ENCODE data around the gene SNX25.
"Not testable (repeated sequence)": the region's sequence is repeated elsewhere in the genome, so short reads cannot be mapped to it uniquely, and the experiment has no call there.

The SNX25 gene

GRCh38 chr4:185307136-185307950, 97.9 kb downstream of the SNX25 start:
- no peak for DNase-seq (ENCODE audit: low read depth)

- no peak for DNase-seq (ENCODE audit: low read depth)
These were observed 100.4 kb downstream of the SNX25 start for GRCh38 chr4:185309770-185310169.

- DNase-seq (ENCODE audit: low read depth): no peak
These were observed 101.9 kb downstream of the SNX25 start for GRCh38 chr4:185311113-185311888.

DNA sequence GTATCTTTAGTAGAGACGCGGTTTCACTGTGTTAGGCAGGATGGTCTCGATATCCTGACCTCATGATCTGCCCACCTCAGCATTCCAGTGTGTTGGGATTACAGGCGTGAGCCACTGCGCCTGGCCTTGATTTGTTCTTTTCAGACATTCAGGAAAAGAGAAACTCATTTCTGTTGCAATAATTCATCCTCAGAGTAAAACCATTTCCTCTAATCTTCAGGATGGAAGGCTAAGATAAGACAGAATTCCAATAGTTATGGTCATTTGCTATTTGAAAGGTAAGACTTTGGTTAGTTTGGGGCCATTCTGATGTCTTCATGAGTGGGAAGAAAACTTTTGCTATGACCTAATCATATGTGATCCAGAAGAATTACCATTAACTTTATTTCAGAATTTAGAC, 103.3 kb downstream of the SNX25 start:
- DNase-seq (ENCODE audit: low read depth): no peak

DNA sequence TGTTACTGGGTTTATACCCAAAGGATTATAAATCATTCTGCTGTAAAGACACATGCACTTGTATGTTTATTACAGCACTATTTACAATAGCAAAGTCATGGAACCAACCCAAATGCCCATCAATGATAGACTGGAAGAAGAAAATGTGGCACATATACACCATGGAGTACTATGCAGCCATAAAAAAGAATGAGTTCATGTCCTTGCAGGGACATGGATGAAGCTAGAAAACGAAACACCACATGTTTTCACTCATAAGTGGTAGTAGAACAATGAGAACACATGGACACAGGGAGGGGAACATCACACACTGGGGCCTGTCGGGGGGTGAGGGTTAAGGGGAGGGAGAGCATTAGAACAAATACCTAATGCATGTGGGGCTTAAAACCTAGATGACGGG, 108.1 kb downstream of the SNX25 start:
- DNase-seq (ENCODE audit: low read depth): not testable (repeated sequence)

- DNase-seq (ENCODE audit: low read depth): no peak
These were observed 108.5 kb downstream of the SNX25 start for GRCh38 chr4:185317880-185318279.

GRCh38 chr4:185318679-185319078, 109.3 kb downstream of the SNX25 start:
- no peak for DNase-seq (ENCODE audit: low read depth)

- DNase-seq (ENCODE audit: low read depth): no peak
These were observed 113.4 kb downstream of the SNX25 start for GRCh38 chr4:185322803-185323202.

GRCh38 chr4:185323606-185324005, 114.2 kb downstream of the SNX25 start:
- DNase-seq (ENCODE audit: low read depth): no peak

GRCh38 chr4:185324361-185324760, 115.0 kb downstream of the SNX25 start:
- not testable (repeated sequence) for DNase-seq (ENCODE audit: low read depth)

DNA sequence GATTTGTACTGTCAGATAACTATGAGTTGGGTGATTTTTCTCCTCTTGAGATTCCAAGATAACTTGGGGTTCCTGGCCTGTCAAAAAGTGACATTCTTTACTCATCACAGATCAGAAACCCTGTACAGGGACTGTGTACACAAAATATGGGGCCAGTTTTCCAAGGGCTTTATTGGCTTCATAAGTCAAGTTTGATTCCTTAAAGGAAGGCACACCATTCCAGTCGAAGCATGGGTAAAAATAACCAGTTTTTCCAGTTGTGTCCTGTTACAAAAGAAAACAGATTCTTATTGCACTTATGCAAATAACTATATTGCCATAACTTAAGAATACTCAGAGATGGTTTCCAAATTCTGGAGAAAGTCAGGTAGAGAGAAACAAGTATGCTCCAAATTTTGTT, 116.3 kb downstream of the SNX25 start:
- DNase-seq (ENCODE audit: low read depth): not testable (repeated sequence)

DNA sequence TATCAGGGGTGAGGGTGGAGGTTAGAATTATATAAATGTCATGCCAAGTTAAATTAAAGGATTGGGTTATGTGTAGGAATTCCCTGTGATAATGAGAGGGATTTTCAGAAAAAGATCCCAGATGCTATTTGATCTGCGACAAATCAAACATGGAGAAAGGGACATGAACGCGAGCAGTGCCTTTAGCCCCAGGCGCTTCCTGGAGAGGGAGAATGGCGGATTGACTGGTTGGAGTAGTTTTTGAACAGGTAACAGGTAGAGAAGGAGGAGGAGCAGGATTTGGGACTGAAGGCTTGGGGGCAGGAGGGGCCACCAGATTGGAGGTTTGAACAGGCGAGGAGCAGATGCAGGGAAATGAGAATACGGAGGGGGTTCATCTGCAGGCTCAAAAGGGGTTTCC, 119.2 kb downstream of the SNX25 start:
- no peak for DNase-seq (ENCODE audit: low read depth)

GRCh38 chr4:185329879-185330510, 120.6 kb downstream of the SNX25 start:
- DNase-seq (ENCODE audit: low read depth): not testable (repeated sequence)

- no peak for DNase-seq (ENCODE audit: low read depth)
These were observed 123.4 kb downstream of the SNX25 start for GRCh38 chr4:185332575-185333464.

GRCh38 chr4:185334326-185334725, 124.9 kb downstream of the SNX25 start:
- no peak for DNase-seq (ENCODE audit: low read depth)

DNA sequence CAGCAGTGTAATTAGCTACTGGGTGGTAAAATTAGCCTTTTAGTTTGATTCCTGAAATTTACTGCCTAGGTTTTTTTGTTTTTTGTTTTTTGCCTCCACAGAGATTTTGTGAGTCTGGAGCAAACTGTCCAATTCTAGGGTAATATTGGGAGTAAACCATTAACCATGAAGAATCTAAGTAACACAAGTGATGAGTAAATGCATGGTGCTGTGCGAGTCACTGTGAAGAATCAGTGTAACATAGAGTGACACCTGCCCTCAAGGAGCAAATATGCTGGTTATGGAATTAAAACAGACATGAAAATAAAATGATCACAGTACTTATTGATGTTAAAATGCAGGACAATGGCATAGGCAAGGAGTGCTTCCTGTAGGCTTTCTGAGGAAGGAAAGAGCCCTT, 126.2 kb downstream of the SNX25 start:
- DNase-seq (ENCODE audit: low read depth): no peak

DNA sequence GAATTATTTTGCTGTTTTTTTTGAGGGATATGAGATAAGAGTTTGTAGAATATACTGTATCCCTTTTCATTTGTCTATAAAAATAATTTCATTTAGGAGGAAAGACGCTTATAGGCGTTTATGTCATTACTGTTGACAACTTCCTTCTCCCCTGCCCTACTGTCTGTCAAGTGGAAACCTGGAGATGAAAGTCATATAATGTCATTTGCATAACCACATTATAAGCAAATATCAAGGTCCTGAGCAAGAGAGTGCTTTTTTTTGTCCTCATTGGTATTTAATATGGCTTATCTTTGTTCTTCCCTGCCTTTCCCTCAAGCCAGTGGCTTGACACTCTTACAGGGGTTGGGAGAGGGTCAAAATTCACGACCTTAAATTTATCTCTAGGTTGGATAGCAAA, 130.5 kb downstream of the SNX25 start:
- no peak for DNase-seq (ENCODE audit: low read depth)

DNA sequence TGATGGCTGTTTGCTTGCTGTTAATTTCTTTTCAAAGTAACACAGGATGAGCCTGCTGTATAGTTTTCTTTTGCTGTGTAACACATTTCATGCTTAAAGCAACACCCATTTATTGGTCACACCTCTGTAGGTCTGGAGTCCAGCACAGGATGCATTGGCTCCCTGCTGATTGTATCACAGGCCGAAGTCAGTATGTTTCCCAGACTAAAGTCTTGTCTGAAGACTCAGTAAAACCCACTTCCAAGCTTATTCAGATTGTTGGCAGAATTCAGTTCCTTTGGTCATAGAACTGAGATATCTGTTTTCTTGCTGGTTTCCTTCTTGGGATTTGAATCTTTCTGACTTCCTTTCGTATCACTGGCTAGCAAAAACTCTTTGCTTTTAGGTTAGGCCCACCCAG, 132.0 kb downstream of the SNX25 start:
- no peak for DNase-seq (ENCODE audit: low read depth)

GRCh38 chr4:185341841-185342240, 132.4 kb downstream of the SNX25 start:
- no peak for DNase-seq (ENCODE audit: low read depth)

DNA sequence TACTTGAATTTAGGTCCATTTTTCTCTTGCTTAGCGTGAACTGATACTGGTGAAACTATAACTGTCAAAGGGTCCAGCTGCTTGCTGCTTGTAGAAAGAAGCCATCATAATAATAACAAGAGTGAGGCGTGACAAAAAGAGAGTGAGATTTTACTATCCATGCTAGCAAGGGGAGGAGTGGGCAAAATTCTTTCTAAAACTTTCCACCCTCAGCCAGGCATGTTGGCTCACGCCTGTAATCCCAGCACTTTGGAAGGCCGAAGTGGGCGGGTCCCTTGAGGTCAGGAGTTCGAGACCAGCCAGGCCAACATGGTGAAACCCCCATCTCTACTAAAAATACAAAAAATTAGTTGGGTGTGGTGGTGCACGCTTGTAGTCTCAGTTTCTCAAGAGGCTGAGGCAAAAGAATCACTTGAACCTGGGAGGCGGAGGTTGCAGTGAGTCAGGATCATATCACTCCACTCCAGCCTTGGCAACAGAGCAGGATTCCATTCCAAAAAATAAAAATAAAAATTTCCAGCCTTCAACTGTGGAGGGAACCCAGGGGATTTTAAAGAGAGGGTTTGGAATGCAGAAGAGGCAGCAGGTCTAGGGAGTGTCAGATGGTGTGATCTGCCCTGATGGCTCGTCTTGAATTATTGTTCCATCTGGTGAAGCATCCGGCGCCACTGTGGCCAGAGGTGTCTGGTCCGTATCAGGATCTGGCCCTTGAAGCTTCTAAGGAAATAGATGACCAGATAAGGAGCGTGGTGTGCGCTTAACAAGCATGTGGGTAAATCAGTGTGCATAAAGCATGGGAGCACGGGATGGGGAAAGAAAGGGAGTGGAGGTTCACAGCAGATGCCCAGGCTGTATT, 134.6 kb downstream of the SNX25 start:
- no peak for DNase-seq (ENCODE audit: low read depth)
